Stomach (tissue), 4 donors: ENCODE data around the gene RNLS.

Source experiments
- CTCF ChIP-seq, 7 experiments: fragments of 450-650 bp in 4 of 7; fragments of 200-600 bp in 3 of 7; sonication (generic) in 3 of 7; IDR thresholded peaks; one replicate each; pipeline ENCODE4 v1.5.1; 2016 to 2019; ENCODE audit warnings: antibody characterized with exemption in 7 of 7, control low read depth in 2 of 7, mild to moderate bottlenecking in 1 of 7
- EP300 ChIP-seq: sonication (generic); formaldehyde crosslinking; IDR thresholded peaks from one replicate; pipeline ENCODE4 v1.6.1; 2017; ENCODE audit warnings: antibody characterized with exemption
- POLR2A ChIP-seq, 4 donors: fragments of 450-650 bp; IDR thresholded peaks; one replicate each; pipeline ENCODE4 v1.6.1; 2016; ENCODE audit warnings: antibody characterized with exemption in 4 of 4, control low read depth in 2 of 4, mild to moderate bottlenecking in 1 of 4, moderate library complexity in 1 of 4
- POLR2AphosphoS5 ChIP-seq, 3 donors: sonication (generic); formaldehyde crosslinking; IDR thresholded peaks; one replicate each; pipeline ENCODE4 v1.6.1; 2016; ENCODE audit warnings: antibody characterized with exemption in 3 of 3

GRCh38 chr10:88477343-88478085 is 105.6 kb downstream of the RNLS start:
- TF ChIP-seq CTCF (IDR thresholded peaks at IDR 0.05) (no peak), EP300 (no peak), POLR2A (IDR thresholded peaks at IDR 0.05) (no peak), POLR2AphosphoS5 (IDR thresholded peaks at IDR 0.05) (no peak)
